Fibroblast of lung (primary cell): ENCODE measurements around the gene MED10.

Source experiments
- CTCF ChIP-seq, 2 donors: IDR thresholded peaks in 1 of 2; conservative IDR thresholded peaks in 1 of 2; 1 replicate in 1 of 2; 2 replicates in 1 of 2; pipeline ENCODE4 v1.5.1; 2011 to 2012; ENCODE audit warnings: low read length in 2 of 2, control low read depth in 1 of 2, inconsistent platforms in 1 of 2, low read depth in 1 of 2, mild to moderate bottlenecking in 1 of 2
- EZH2 ChIP-seq: IDR thresholded peaks from 2 replicates; pipeline ENCODE4 v1.5.1; 2012; ENCODE audit warnings: low read length, control low read depth, mild to moderate bottlenecking; ENCODE audit errors: missing control alignments

DNA sequence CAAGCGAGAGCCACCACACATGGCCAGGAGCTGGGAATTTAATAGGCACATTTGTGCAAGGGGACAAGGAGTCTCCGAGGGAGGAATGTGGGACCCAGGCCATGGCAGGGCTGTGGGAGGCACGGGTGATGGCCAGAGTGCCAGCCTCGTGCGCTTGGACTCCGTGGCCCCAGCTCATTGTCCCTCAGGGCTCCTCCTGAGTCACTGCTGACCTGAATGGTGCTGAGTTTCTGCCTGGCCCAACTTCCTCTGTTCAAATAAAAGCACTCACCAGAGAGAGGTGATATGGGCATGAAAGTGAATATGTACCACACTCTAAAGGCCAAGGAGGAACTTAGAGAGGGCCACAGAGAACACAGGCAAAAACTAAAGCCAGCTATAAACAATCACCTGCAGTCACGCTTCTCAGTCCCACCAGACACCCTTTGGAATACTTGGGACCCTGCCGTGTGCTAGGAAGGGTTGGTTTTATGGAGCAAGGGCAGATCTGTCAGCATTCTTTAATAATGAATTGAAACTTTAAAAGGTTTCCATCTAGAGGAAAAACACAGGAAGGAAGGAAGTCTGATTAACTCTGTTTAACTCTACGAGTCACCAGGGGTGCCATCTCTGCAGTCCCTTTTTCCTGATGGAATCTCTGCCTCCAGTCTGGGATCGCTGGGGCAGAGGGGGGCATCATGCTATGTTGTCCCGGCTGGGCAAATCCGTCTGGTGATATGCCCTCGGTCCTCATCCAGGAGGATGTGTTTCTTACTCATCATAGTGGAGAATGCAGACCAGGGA lies 45.2 kb upstream of the MED10 start:
- TF ChIP-seq EZH2 (no peak), CTCF (conservative IDR thresholded peaks at IDR 0.05 in 1 of 2, IDR thresholded peaks at IDR 0.05 in 1 of 2; ENCODE audit: low read depth in 1 of 2, low read length in 2 of 2) (no peak)
